HepG2 (cell line): ENCODE data around the gene ACAP2. TPM values are rescaled to one million over a fixed set of nuclear protein-coding genes. Genes with fewer than 3 reads are reported as not detected.

Source experiments
- ATAC-seq: fragments of 200-7000 bp; cut with Tn5 transposase; 3 replicates; pipeline ENCODE4 v1.9.1; 2020; ENCODE audit warnings: mild to moderate bottlenecking, moderate library complexity
- BruUV-seq: library from RNA; stranded (reverse); fragments of 400-500 nt; replicated peaks from 2 replicates; lab custom pipeline; 2021; lab: Mats Ljungman, UMichigan
- CTCF ChIA-PET: fragments of 300-600 bp; formaldehyde crosslinking; extraction: SDS; loops from one replicate; lab custom pipeline; 2021; ENCODE audit warnings: low total read pairs, inconsistent platforms, low intra/inter-chr PET ratio; lab: Yijun Ruan, JAX
- POLR2A ChIA-PET: fragments of 350-600 bp; sonication (Branson Sonifier 250); formaldehyde crosslinking; loops from one replicate; lab custom pipeline; 2020; ENCODE audit warnings: antibody characterized with exemption, inconsistent platforms; lab: Yijun Ruan, JAX
- DNase-seq: peaks from one replicate; pipeline ENCODE4 v3.0.0-alpha.2; 2015; ENCODE audit warnings: low spot score
- FAIRE-seq: peaks from 3 replicates; lab custom pipeline; 2011; peaks lifted over from hg19 to GRCh38; lab: Jason Lieb, UNC
- H2AFZ ChIP-seq: one replicate; pipeline ENCODE4 v1.6.1; 2011; ENCODE audit warnings: low read length, inconsistent platforms
- H3K27ac ChIP-seq: fragments of 300-600 bp; 3 replicates; pipeline ENCODE4 v1.8.0; 2011; ENCODE audit warnings: mixed run types, mild to moderate bottlenecking, mixed read lengths, low read length, inconsistent platforms; ENCODE audit not compliant: insufficient read depth; ENCODE audit errors: extremely low read length
- H3K27me3 ChIP-seq, 2 experiments: fragments of 200-600 bp in 1 of 2; 2 replicates in 1 of 2; 3 replicates in 1 of 2; pipeline versions ENCODE4 v1.6.0 to v1.8.0; 2011; ENCODE audit warnings: low read length in 2 of 2, mild to moderate bottlenecking in 2 of 2, moderate library complexity in 2 of 2, inconsistent platforms in 1 of 2; ENCODE audit not compliant: insufficient read depth in 2 of 2, control insufficient read depth in 1 of 2
- H3K36me3 ChIP-seq, 2 experiments: fragments of 200-600 bp in 1 of 2; replicated peaks in 1 of 2; 2 replicates in 1 of 2; 3 replicates in 1 of 2; pipeline versions ENCODE4 v1.5.1 to v1.8.0; 2011; ENCODE audit warnings: low read length in 2 of 2, inconsistent platforms in 1 of 2; ENCODE audit not compliant: insufficient read depth in 2 of 2, control insufficient read depth in 1 of 2
- H3K4me1 ChIP-seq: 2 replicates; pipeline ENCODE4 v1.5.1; 2012; ENCODE audit warnings: low read length, inconsistent platforms; ENCODE audit not compliant: insufficient read depth
- H3K4me2 ChIP-seq: 2 replicates; pipeline ENCODE4 v1.6.0; 2011; ENCODE audit warnings: low read depth, low read length, inconsistent platforms
- H3K4me3 ChIP-seq, 3 experiments: fragments of 200-600 bp in 1 of 3; sonication (generic), shearing (Covaris generic) in 1 of 3; replicated peaks in 1 of 3; 2 replicates each; pipeline ENCODE4 v1.5.1; 2011 to 2016; ENCODE audit warnings: low read length in 3 of 3, inconsistent platforms in 2 of 3, low read depth in 2 of 3, mild to moderate bottlenecking in 2 of 3, control low read depth in 1 of 3, mixed read lengths in 1 of 3; ENCODE audit not compliant: insufficient read depth in 1 of 3
- H3K79me2 ChIP-seq: one replicate; pipeline ENCODE4 v1.6.1; 2011; ENCODE audit warnings: low read length, inconsistent platforms; ENCODE audit not compliant: insufficient read depth
- H3K9ac ChIP-seq: 2 replicates; pipeline ENCODE4 v1.6.0; 2011; ENCODE audit warnings: mild to moderate bottlenecking, low read depth, low read length, inconsistent platforms; ENCODE audit not compliant: insufficient read depth
- H3K9me3 ChIP-seq: 2 replicates; pipeline ENCODE4 v1.5.1; 2012; ENCODE audit warnings: mild to moderate bottlenecking, low read length
- H4K20me1 ChIP-seq: 2 replicates; pipeline ENCODE4 v1.6.0; 2011; ENCODE audit warnings: inconsistent platforms, mild to moderate bottlenecking, low read length, moderate library complexity; ENCODE audit not compliant: insufficient read depth
- EZH2 ChIP-seq: conservative IDR thresholded peaks from 2 replicates; pipeline ENCODE4 v1.6.1; 2012; ENCODE audit warnings: mild to moderate bottlenecking, low read depth, low read length, moderate library complexity
- FOXA1 ChIP-seq, 2 experiments: fragments of 450-650 bp in 1 of 2; sonication (generic) in 1 of 2; formaldehyde crosslinking in 1 of 2; IDR thresholded peaks; 2 replicates each; pipeline versions ENCODE4 v1.4.0 to v1.6.1; 2016 to 2020; ENCODE audit warnings: missing genetic modification reagents in 1 of 2
- GTF3A ChIP-seq: sonication (generic); formaldehyde crosslinking; conservative IDR thresholded peaks from 2 replicates; pipeline ENCODE4 v1.4.0; 2020; ENCODE audit warnings: mild to moderate bottlenecking, missing genetic modification reagents
- HHEX ChIP-seq: IDR thresholded peaks from 2 replicates; pipeline ENCODE4 v1.6.1; 2016; ENCODE audit warnings: control low read depth
- HNRNPL ChIP-seq: fragments of 200-400 bp; formaldehyde crosslinking; IDR thresholded peaks from 2 replicates; pipeline ENCODE4 v1.6.1; 2017; ENCODE audit warnings: mild to moderate bottlenecking, low read depth, low read length
- MBNL3 ChIP-seq: fragments of 250-450 bp; sonication (Bioruptor Pico); conservative IDR thresholded peaks from 2 replicates; pipeline ENCODE4 v1.8.0; 2022; ENCODE audit warnings: mild to moderate bottlenecking, inconsistent platforms
- ZMYM3 ChIP-seq: sonication (generic); formaldehyde crosslinking; IDR thresholded peaks from 2 replicates; pipeline ENCODE4 v1.5.1; 2020; ENCODE audit warnings: mild to moderate bottlenecking, missing genetic modification reagents
- ZNF768 ChIP-seq: sonication (generic); formaldehyde crosslinking; IDR thresholded peaks from 2 replicates; pipeline ENCODE4 v1.4.0; 2020; ENCODE audit warnings: missing genetic modification reagents
- ZNF879 ChIP-seq: sonication (generic); formaldehyde crosslinking; IDR thresholded peaks from 2 replicates; pipeline ENCODE4 v1.8.1; 2023; ENCODE audit warnings: missing genetic modification reagents
- whole genome bisulfite sequencing: methylation state at CpG from one replicate; pipeline ENCODE4 v1.1.6; 2017; ENCODE audit warnings: low lambda C conversion rate; 5-methylcytosine and 5-hydroxymethylcytosine counted together
- in situ Hi-C: cut with HindIII; loops from 2 replicates; pipeline ENCODE4 v1.10.0; 2017; ENCODE audit warnings: low pct_unique_long_range_greater_than_20kb; ENCODE audit not compliant: extremely low pct_ligation_motif_present
- intact Hi-C: fragments of 100-400 bp; cut with micrococcal nuclease; formaldehyde crosslinking; loops from one replicate; pipeline ENCODE4 v1.10.0; 2022; ENCODE audit not compliant: unreplicated experiment
- polyA plus RNA-seq, 8 experiments: library from polyadenylated mRNA; depleted of rRNA in 3 of 8; stranded (reverse) in 7 of 8; unstranded in 1 of 8; fragments of >200 nt; fragmentation: Illumina TruSeq in 4 of 8; extraction: Trizol in 4 of 8; gene quantifications; 2 replicates each; pipeline versions ENCODE4 v1.2.1 to v1.2.3, GENCODE V29; 2011 to 2016; ENCODE audit warnings: low read depth in 4 of 8, missing spikeins in 1 of 8, mixed read lengths in 1 of 8; ENCODE audit not compliant: insufficient read depth in 1 of 8
- total RNA-seq, 5 experiments: library from RNA; depleted of rRNA; stranded (reverse); fragments of >200 nt; fragmentation: Illumina TruSeq; extraction: Trizol; gene quantifications; 2 replicates each; pipeline ENCODE4 v1.2.3, GENCODE V29; 2016; ENCODE audit warnings: low read depth in 1 of 5
- TF ChIP-seq, protein P1 (sequence below): fragments of 450-650 bp; IDR thresholded peaks from 2 replicates; pipeline ENCODE4 v1.6.1; 2017; ENCODE audit warnings: mild to moderate bottlenecking
- TF ChIP-seq, protein P2 (sequence below): sonication (generic); formaldehyde crosslinking; IDR thresholded peaks from 2 replicates; pipeline ENCODE4 v1.5.0; 2020; ENCODE audit warnings: missing genetic modification reagents
- TF ChIP-seq, protein P3 (sequence below): sonication (generic); formaldehyde crosslinking; IDR thresholded peaks from 2 replicates; pipeline ENCODE4 v1.4.0; 2020; ENCODE audit warnings: missing genetic modification reagents, borderline replicate concordance
- TF ChIP-seq, protein P4 (sequence below): sonication (generic); formaldehyde crosslinking; conservative IDR thresholded peaks from 2 replicates; pipeline ENCODE4 v1.4.0; 2020; ENCODE audit warnings: missing genetic modification reagents
- TF ChIP-seq, protein P5 (sequence below): sonication (generic); formaldehyde crosslinking; IDR thresholded peaks from 2 replicates; pipeline ENCODE4 v1.8.1; 2023; ENCODE audit warnings: mild to moderate bottlenecking, inconsistent platforms, moderate library complexity, missing genetic modification reagents, borderline replicate concordance

ACAP2 gene
- total and polyA plus RNA-seq, 2 of the 13 experiments (the other 11 are each of a cell fraction or from before 2014, with no cell fraction given), result 7.3 to 23.9 TPM

DNA sequence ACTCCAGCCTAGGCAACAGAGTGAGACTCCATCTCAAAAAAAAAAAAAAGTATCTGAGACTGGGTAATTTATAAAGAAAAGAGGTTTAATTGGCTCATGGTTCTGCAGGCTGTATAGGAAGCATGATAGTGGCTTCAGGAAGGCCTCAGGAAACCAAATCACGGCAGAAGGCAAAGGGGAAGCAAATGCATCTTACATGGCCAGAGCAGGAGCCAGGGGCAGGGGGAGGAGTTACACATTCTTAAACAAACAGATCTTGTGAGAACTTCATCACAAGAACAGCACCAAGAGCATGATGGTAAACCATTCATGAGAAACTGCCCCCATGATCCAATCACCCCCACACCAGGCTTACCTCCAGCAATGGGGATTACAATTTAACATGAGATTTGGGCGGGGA is 37.2 kb downstream of the ACAP2 start:
- H3K4me3 ChIP-seq, result no peak overlapping the region
- H3K27me3 ChIP-seq, result no peaks in the 10 kb centered on the region
- no peak overlapping the region for H3K9ac ChIP-seq
- FAIRE-seq (no peak), ATAC-seq (no peak), DNase-seq (no peak)
- peaks cover 6% of the 10 kb centered on the region for H3K79me2 ChIP-seq
- in situ Hi-C loops, result no loop called here
- H3K4me2 ChIP-seq, result no peak overlapping the region
- intact Hi-C loops, result no loop called here
- H4K20me1 ChIP-seq, result no peaks in the 10 kb centered on the region
- WGBS, result 97% methylated on average over 2 of the region's 2 CpGs
- H3K9me3 ChIP-seq, result no peaks in the 10 kb centered on the region
- H3K4me1 ChIP-seq, result no peaks in the 10 kb centered on the region
- H2AFZ ChIP-seq, result no peak overlapping the region
- no peaks in the 10 kb centered on the region for H3K36me3 ChIP-seq
- no peak overlapping the region for H3K27ac ChIP-seq
- POLR2A ChIA-PET, result interaction anchor here (1.8 kb wide), 1 partner anchor 37 kb away, joined by 4 read pairs; the partner anchor contains the start of gene ACAP2
- BruUV-seq, result no TSS peak
- CTCF ChIA-PET, result no interaction called here
- TF ChIP-seq, protein P1, sequence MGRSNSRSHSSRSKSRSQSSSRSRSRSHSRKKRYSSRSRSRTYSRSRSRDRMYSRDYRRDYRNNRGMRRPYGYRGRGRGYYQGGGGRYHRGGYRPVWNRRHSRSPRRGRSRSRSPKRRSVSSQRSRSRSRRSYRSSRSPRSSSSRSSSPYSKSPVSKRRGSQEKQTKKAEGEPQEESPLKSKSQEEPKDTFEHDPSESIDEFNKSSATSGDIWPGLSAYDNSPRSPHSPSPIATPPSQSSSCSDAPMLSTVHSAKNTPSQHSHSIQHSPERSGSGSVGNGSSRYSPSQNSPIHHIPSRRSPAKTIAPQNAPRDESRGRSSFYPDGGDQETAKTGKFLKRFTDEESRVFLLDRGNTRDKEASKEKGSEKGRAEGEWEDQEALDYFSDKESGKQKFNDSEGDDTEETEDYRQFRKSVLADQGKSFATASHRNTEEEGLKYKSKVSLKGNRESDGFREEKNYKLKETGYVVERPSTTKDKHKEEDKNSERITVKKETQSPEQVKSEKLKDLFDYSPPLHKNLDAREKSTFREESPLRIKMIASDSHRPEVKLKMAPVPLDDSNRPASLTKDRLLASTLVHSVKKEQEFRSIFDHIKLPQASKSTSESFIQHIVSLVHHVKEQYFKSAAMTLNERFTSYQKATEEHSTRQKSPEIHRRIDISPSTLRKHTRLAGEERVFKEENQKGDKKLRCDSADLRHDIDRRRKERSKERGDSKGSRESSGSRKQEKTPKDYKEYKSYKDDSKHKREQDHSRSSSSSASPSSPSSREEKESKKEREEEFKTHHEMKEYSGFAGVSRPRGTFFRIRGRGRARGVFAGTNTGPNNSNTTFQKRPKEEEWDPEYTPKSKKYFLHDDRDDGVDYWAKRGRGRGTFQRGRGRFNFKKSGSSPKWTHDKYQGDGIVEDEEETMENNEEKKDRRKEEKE, result no peak
- TF ChIP-seq HHEX (CRISPR knock-in tag), result no peak
- TF ChIP-seq, protein P2, sequence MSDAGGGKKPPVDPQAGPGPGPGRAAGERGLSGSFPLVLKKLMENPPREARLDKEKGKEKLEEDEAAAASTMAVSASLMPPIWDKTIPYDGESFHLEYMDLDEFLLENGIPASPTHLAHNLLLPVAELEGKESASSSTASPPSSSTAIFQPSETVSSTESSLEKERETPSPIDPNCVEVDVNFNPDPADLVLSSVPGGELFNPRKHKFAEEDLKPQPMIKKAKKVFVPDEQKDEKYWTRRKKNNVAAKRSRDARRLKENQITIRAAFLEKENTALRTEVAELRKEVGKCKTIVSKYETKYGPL, result no peak
- no peak for TF ChIP-seq FOXA1 (IDR thresholded peaks at IDR 0.05)
- no peak for TF ChIP-seq FOXA1 (CRISPR knock-in tag; IDR thresholded peaks at IDR 0.05)
- no peak for TF ChIP-seq GTF3A (CRISPR knock-in tag)
- no peak for TF ChIP-seq ZNF879
- TF ChIP-seq, protein P3, sequence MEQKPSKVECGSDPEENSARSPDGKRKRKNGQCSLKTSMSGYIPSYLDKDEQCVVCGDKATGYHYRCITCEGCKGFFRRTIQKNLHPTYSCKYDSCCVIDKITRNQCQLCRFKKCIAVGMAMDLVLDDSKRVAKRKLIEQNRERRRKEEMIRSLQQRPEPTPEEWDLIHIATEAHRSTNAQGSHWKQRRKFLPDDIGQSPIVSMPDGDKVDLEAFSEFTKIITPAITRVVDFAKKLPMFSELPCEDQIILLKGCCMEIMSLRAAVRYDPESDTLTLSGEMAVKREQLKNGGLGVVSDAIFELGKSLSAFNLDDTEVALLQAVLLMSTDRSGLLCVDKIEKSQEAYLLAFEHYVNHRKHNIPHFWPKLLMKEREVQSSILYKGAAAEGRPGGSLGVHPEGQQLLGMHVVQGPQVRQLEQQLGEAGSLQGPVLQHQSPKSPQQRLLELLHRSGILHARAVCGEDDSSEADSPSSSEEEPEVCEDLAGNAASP (CRISPR knock-in tag), result no peak
- TF ChIP-seq, protein P4, sequence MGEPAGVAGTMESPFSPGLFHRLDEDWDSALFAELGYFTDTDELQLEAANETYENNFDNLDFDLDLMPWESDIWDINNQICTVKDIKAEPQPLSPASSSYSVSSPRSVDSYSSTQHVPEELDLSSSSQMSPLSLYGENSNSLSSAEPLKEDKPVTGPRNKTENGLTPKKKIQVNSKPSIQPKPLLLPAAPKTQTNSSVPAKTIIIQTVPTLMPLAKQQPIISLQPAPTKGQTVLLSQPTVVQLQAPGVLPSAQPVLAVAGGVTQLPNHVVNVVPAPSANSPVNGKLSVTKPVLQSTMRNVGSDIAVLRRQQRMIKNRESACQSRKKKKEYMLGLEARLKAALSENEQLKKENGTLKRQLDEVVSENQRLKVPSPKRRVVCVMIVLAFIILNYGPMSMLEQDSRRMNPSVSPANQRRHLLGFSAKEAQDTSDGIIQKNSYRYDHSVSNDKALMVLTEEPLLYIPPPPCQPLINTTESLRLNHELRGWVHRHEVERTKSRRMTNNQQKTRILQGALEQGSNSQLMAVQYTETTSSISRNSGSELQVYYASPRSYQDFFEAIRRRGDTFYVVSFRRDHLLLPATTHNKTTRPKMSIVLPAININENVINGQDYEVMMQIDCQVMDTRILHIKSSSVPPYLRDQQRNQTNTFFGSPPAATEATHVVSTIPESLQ, result no peak
- no peak for TF ChIP-seq ZNF768 (CRISPR knock-in tag)
- no peak for TF ChIP-seq ZMYM3 (CRISPR knock-in tag)
- no peak for TF ChIP-seq HNRNPL
- TF ChIP-seq EZH2, result no peak
- TF ChIP-seq MBNL3 (CRISPR knock-in tag), result no peak
- TF ChIP-seq, protein P5, sequence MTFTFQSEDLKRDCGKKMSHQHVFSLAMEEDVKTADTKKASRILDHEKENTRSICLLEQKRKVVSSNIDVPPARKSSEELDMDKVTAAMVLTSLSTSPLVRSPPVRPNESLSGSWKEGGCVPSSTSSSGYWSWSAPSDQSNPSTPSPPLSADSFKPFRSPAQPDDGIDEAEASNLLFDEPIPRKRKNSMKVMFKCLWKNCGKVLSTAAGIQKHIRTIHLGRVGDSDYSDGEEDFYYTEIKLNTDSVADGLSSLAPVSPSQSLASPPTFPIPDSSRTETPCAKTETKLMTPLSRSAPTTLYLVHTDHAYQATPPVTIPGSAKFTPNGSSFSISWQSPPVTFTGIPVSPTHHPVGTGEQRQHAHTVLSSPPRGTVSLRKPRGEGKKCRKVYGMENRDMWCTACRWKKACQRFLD, result no peak
